Measurements from ENCODE around the gene CLIC4. TPM values are rescaled to one million over a fixed set of nuclear protein-coding genes. Genes with fewer than 3 reads are reported as not detected.

The CLIC4 gene
- total RNA-seq, 2 donors from 2014 or later = 58.1 to 78.8 TPM

GRCh38 chr1:24881034-24881433 lies 135.8 kb downstream of the CLIC4 start:
- Histone ChIP-seq H3K27me3 (no peaks in the 10 kb centered on the region), H3K4me3 (no peak overlapping the region), H3K36me3 (replicated peaks in 1 of 2; ENCODE audit: insufficient read depth in 1 of 2, low read depth in 2 of 2) (no peaks in the 10 kb centered on the region), H3K27ac (no peak overlapping the region), H3K9me3 (no peaks in the 10 kb centered on the region), H3K4me1 (no peaks in the 10 kb centered on the region)
- WGBS, 2 donors = 11 to 17% methylated on average over 1 of the region's 1 CpG
- ATAC-seq (no peak), DNase-seq (no peak)
- TF ChIP-seq POLR2A (IDR thresholded peaks at IDR 0.05) (no peak), CTCF (IDR thresholded peaks at IDR 0.05) (no peak)
- intact Hi-C loops (cut with DNase I) = no loop called here

- H3K36me3 ChIP-seq (replicated peaks in 1 of 2; ENCODE audit: insufficient read depth in 1 of 2, low read depth in 2 of 2) = no peaks in the 10 kb centered on the region
- DNase-seq (no peak), ATAC-seq (no peak)
- H3K27ac ChIP-seq = no peak overlapping the region
- no peaks in the 10 kb centered on the region for H3K27me3 ChIP-seq
- intact Hi-C loops (cut with DNase I) = no loop called here
- TF ChIP-seq CTCF (IDR thresholded peaks at IDR 0.05) (no peak), POLR2A (IDR thresholded peaks at IDR 0.05) (no peak)
- H3K4me3 ChIP-seq = no peak overlapping the region
- no peaks in the 10 kb centered on the region for H3K4me1 ChIP-seq
- no peaks in the 10 kb centered on the region for H3K9me3 ChIP-seq
Measured at GRCh38 chr1:24884751-24885150, 139.5 kb downstream of the CLIC4 start.

GRCh38 chr1:24886241-24886640 lies 141.0 kb downstream of the CLIC4 start:
- Histone ChIP-seq H3K27ac (no peak overlapping the region), H3K4me1 (no peaks in the 10 kb centered on the region), H3K9me3 (no peaks in the 10 kb centered on the region), H3K36me3 (replicated peaks in 1 of 2; ENCODE audit: insufficient read depth in 1 of 2, low read depth in 2 of 2) (no peaks in the 10 kb centered on the region), H3K27me3 (no peaks in the 10 kb centered on the region), H3K4me3 (no peak overlapping the region)
- intact Hi-C loops (cut with DNase I) = no loop called here
- WGBS, 2 donors = 82 to 83% methylated on average over 1 of the region's 1 CpG
- TF ChIP-seq POLR2A (IDR thresholded peaks at IDR 0.05) (no peak), CTCF (IDR thresholded peaks at IDR 0.05) (no peak)
- no peak for DNase-seq
- ATAC-seq = no peak

GRCh38 chr1:24888061-24888970 lies 143.1 kb downstream of the CLIC4 start:
- no peak overlapping the region for H3K4me3 ChIP-seq
- no peaks in the 10 kb centered on the region for H3K27me3 ChIP-seq
- DNase-seq = no peak
- TF ChIP-seq CTCF (IDR thresholded peaks at IDR 0.05) (no peak), POLR2A (IDR thresholded peaks at IDR 0.05) (no peak)
- H3K9me3 ChIP-seq = no peaks in the 10 kb centered on the region
- no peaks in the 10 kb centered on the region for H3K36me3 ChIP-seq (replicated peaks in 1 of 2; ENCODE audit: insufficient read depth in 1 of 2, low read depth in 2 of 2)
- ATAC-seq = no peak
- 77 to 80% methylated on average over 7 to 9 of the region's 9 CpGs for WGBS, 2 donors
- no peak overlapping the region for H3K27ac ChIP-seq
- intact Hi-C loops (cut with DNase I) = no loop called here
- H3K4me1 ChIP-seq = no peaks in the 10 kb centered on the region
